ENCODE results near the gene WNT11.
"Not testable (repeated sequence)": the region's sequence is repeated elsewhere in the genome, so short reads cannot be mapped to it uniquely, and the experiment has no call there.

WNT11 gene

DNA sequence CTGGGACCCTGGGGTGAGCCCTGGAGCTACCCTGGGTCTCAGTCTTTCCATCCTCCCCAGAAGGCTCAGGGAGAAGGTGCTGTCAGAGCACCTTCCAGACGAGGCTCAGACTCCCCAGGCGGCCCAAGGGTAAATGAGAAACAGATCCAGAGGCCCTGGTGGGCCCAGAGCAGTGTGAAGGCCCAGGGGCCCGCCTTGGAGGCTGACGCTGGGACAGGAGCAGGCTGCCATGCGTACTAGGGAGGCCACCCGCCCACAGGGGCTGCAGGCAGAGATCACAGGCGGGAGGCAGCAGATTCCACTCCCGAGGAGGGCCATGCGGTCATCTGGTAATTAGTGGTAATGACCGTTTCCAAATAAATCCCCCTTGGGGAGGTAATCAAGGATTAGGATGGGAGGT lies 5.2 kb downstream of the WNT11 start:
- no peak for DNase-seq

DNA sequence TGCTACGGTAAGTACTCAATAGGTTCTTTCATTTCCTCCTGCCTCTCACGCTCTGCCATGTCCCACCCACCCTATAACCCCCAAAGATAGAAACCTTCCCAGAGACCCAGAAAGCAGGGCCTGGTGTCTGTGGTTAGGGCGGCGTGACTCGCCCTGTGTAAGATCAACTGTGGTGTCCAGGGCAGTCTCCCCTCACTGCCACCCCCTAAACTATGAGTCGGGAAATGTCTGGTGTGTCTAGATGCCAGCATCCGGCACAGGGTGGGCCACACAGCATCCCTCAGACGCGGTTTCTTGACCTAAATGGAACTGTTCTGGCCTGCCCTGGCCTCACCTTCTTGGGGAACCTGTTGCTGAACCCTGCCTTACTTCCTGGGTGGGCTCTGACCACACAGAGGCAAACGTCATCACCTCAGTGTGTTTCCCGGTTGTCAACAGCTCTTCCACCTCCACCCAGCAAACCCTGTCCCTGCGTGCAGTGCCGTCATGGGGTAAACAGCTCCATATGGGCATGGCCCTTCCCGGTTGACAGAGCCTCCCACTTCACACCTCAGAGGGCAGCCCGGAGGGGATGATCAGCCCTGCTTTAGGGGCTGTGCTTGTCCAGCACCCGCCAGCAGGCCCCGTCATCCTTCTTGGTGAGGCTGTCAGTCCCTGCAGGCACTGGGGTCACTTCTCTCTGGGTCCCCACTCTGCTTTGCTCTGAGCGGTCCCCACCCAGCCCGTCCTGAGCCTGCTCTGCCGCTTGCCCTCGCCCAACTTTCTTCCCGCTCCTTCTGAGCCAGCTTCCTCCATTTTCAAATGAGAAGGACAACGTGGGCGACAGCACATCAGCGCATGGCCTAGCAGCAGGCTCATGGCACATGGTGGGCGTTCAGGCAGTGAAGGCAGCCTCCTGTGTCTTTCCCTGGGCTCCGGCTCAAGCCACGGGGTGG lies 6.0 kb downstream of the WNT11 start:
- DNase-seq: no peak

DNA sequence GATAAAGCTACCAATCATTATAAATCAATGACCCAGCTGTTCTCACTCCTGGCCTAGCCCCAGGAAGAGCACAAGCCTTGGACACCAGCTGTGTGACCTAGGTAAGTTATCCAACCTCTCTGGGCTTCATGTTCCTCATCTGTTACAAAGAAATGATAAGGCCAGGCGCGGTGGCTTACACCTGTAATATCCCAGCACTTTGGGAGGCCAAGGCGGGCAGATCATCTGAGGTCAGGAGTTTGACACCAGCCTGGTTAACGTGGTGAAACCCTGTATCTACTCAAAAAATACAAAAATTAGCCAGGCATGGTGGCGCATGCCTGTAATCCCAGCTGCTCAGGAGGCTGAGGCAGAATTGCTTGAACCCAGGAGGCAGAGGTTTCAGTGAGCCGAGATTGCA lies 7.6 kb downstream of the WNT11 start:
- not testable (repeated sequence) for DNase-seq

DNA sequence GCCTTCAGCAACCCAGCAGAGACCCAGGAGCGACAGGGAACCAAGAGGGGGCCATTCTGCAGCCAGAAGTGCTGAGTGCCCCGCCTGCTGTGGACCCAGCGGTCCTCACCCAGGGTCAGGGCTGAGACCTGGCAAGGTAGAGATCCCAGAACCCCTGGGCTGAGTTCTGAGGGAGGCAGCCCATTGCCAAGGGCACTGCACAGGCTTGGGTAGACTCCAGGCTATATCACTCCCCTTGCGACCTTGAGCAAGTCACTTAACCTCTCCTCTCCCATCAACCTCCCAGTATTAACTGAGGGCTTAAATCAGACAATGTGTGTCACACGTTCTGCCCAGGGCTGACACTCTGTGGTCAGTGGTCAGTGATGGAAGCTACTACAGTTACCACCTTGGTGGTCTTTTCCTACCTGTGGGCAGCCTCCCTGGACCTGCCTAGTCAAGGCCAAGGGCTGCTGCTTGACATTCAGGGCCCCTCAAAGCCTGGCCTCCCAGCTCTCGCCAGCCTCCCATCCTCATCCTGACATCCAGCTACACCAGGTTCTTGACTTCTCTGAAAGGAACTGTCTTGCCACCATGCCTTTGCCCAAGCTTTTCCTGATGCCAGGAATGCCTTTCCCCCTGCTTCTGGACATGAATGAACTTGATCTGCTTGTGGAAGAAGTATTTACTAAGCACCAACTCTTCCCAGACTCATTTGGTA lies 8.2 kb downstream of the WNT11 start:
- DNase-seq: no peak

DNA sequence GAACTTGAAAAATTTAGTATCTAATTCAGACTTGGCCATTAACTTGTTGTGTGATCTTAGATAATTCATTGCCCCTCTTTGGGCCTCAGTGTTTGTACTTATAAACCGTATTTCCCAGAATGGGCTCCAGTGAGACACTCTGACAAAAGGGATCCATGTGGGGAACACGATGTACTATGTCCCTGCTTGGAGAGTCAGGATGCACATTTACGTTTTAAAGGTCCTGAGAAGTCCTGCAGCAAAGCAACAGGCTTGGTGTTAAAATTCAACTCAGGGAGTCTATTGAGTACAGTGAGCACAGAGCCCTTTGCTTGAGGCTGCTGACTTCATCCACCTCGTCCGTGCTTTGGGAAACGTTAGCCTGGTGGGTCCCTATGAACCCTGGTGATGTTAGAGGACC lies 9.0 kb downstream of the WNT11 start:
- no peak for DNase-seq

DNA sequence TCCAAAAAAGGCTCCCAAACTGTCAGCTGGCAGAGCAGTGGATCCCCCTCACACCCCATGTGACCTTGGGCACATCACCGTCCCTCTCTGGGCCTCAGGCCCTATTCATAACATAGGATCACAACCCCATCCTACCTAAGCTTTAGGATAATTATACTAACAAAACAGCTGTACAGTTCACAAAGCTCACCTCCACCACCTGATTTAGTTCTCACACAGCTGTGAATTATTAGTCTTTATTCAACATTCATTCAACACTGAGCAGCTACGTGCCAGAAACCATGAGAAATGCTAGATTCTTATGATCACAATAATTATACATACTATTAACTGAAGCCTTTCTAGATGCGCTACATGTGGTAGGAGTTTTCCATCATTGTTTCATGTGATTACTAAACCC lies 9.5 kb downstream of the WNT11 start:
- no peak for DNase-seq

DNA sequence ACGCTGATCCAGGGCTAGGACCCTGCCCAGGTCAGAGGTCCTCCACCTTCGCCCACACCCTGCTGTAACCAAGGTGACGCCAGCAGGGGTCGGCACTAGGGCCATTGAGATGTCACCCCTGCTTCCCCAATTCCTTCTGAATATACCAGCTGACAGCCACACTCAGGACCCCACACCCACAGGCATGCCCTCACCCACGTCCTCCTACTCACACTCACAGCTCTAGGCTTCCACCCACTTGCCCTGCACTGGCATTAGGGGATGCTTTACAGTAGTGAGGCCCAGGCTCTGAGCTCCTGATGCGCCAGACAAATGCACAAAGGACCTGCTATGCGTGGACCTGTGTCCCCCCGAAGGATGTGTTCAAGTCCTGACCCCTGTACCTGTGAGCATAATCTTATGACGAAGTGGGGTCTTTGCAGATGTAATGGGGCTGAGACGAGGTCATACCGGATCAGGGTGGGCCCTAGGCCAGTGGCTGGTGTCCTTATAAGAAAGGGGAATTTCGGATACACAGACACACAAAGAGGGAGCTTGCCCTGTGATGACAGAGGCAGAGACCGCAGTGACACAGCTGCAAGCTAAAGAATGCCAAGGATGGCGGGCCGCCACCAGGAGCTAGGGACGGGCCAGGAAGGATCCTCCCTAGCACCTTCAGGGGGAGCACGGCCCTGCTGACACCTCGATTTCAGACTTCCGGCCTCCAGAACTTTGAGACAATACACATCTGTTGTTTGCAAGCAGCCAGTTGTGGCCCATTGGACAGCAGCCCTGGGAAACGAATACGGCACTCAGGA lies 11.2 kb downstream of the WNT11 start:
- DNase-seq: no peak

DNA sequence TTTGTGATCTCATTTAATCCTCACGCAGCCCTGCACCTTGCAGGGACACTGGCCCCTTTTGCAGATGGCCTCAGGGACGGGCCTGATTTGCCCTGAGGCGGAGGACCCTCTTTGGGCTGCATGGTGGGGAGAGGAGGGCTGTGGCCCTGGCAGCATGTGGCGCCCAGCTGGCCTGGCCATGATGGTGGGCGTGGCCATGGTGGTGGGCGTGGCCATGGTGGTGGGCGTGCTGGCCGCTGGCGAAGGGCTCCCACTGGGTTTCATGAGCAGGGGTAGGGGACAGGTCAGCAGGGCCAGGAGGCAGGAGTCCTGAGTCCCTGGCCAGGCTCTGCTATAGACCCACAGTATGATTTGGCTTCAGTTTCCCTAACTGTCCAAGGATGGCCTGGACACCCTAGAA lies 13.1 kb downstream of the WNT11 start:
- DNase-seq: no peak

DNA sequence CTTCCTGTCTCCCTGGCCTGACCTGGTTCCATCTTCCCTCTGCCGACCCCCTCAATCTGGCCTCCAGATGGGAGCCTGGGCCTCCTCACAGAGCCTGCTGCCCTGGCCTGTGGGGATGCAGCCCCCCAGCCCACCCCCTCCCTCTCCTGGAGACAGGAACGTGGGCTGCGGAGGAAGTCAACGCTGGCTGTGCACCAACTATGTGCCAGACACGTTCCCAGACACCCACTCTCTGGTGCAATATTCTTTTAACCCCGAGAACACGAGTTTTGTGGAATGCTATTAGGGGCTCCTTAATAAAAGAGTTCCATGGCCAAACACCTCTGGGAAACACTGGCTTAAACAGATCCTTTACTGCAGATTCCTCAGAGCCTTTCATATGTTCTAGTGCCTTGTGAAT lies 15.9 kb downstream of the WNT11 start:
- no peak for DNase-seq

DNA sequence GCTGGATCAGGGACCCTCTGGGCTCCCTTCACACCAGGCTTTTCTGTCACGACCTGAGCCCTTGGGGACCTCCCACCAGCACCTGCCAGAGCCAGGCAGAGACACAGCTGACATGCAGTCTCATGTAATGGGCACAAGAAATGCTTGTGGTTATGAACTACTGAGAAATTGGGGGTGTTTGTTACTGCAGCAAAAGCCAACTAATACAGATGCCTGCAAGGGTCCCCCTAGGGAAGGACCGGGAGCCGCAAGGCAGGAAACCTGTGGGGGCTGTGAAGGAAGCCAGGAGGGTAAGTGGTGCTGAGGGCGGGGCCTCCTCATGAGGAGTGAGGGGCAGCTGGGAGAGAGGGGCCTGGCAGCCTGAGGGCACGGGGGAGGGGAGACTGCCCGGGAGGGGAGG lies 16.6 kb downstream of the WNT11 start:
- no peak for DNase-seq

DNA sequence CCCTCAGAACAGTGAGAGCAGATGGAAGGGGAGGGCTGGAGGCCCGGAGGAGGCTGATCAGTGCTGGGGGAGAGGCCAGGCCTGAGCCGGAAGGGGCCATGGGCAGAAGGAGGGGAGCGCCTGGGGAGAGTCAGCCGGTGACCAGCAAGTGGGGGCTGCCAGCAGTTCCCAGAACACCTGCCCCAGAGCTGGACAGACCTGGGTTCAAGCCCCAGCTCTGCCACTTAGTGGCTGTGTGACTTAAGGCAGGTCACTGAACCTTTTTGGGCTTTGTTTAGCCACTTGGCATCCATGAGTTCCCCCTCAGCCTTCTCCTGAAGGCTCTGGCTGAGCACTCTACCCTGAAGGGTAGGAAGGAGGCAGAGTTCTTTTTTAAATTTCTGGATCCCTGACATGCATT lies 17.4 kb downstream of the WNT11 start:
- no peak for DNase-seq

DNA sequence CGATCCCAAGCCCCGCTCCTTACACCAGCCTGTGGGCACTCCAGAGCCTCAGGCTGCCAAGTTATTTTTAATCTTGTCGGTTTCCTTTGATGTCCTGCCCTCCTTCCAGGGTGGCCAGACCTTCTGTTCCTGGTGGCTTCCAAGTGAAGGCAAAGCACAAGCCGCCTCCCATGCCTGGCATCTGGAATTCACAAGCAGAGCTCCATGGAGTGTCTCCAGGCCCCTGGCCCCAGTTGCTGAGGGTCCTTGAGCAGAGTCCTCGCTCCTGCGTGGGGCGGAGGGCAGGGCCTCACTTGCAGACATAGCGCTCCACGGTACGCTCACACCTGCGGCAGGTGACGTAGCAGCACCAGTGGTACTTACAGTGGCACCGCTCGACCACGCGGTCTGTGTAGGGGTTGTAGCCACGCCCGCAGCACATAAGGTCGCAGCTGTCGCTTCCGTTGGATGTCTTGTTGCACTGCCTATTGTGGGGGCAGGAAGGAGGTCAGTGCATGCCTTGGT lies 19.5 kb downstream of the WNT11 start:
- DNase-seq: no peak

DNA sequence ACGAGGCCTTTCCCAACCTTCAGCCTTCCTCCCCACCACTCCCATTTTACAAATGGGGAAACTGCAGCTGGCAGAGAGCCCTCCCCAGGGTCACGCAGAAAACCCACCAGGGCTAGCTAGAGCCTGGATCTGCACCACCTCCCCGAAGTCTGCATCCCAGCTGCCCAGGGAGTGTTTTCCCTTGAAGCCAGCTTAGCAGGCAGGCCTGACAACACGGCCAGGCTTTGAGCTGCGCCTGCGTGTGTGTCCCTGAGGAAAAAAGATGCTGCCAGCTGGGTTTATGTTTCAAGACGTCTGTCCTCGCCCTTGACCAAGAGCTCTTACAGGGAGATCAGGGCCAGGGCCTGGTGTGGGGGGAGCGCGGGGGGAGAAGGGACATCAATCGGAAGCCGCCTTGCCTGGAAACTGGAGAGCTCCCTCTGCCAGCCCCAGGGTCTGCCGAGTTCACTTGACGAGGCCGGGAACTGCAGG lies 20.3 kb downstream of the WNT11 start:
- DNase-seq: no peak

DNA sequence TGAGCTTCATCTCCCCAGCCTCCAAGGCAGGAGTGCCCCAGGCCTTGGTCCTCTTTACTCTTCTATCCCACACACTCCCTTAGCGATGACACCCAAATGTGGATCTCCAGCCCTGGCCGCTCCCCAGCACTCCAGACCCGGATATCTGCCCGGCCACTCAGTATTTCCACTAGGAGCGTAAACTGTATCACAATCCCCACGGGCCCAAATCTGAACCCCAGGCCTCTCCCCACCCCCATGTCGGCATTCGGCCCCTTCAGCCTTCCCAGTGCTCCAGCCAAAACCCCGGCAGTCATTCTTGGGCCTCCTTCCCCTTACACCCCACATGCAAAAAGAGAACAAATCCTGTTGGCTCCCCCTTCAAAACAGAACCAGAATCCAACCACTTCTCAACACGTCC lies 20.8 kb downstream of the WNT11 start:
- DNase-seq: no peak

DNA sequence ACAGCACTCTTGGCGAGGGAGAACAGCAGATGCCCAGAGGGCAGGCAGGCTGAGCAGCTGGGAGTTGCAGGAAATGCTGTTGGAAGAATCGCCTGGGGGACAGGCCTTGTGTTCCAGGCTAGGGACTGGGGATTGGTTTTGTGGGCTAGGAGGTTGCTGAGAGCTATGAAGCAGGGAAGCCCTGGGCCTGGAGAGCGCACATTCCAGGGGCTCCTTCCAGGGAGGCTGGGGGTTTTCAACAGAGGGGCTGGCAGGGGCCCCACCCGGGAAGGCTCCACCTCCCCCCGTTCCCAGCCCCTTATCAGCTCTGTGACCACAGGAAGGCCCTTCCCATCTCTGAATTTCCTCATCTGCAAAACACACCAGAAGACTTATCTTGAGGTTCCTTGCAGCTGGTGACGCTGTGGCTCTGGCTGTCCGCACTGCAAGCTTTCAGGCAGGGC lies 21.7 kb downstream of the WNT11 start:
- no peak for DNase-seq

DNA sequence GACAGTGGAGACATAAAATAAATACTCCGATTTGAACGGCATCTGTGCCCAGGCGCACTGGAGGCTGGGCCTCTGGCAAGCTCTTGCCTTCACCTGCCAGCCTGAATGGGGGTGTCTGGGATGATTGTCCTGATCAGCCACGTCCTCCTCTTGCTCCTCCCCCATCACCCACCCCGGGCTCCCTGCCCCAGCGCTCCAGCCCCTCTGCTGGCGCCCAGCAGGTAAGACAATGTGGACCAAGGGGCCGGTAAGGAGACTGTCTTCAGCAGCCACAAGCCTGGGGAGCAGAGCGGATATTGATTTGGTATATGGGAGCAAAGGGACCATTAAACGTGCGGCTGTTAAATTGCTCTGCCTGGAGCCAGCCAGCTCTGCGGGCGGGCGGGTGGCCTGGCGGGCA lies 24.9 kb downstream of the WNT11 start:
- no peak for DNase-seq

DNA sequence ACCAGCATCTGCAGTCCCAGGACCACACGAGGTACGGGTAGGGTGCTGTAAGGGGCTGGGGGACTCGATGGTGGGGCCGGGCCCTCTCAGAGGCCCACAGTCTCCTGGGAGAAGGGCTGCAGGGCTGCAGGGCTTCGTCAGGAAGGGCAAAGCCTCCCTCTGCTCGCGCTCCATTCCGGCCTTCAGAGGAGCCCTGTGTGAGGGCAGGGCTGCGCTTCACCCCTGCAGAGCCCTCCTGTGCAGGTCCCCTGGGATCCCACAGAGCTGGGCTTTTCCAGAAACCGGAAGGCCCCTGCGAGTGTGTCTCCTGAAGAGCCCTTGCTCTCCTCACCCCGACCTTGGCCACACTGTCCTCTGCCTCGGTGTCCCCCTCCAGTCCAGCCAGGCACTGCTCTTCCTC lies 27.2 kb downstream of the WNT11 start:
- DNase-seq: no peak

DNA sequence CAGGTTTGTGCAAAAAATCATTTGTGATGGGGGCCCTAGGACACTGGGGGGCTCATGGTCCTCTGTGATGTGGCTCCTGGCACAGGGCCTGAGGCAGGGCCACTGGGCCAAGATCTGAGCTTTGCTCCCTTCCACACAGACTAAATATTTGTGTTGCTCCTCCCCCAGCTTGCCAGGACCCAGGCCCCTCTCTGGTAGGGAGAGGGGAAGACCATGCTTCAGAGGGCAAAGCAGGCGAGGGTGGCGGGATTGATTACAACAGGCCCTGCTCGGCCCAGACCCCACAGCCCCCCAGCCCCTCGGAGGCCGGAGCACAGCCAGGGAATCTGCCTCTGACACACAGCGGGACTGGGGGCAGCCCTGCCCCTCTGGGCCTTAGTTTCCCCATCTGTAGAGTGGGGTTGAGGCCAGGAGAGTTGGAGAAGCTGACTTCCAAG lies 29.0 kb downstream of the WNT11 start:
- DNase-seq: no peak

DNA sequence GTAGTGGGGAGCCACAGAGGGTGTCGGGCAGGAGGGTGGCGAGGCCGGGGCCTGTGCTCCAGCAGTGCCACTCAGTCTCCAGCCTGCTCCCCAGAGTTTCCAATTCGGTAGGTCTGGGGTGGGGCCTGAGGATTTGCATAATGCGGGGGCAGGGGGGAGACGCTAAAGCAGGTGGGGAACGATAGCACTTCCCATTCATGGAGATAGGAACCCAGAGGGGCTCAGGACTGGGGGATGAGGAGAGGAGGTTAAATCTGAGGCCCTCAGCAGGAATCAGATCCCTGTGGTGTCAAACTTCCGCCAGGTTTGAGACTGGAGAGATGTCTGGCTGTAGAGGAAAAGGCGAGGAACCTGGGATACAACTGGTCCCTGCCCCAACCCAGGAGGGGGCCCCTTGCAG lies 29.8 kb downstream of the WNT11 start:
- DNase-seq: no peak

DNA sequence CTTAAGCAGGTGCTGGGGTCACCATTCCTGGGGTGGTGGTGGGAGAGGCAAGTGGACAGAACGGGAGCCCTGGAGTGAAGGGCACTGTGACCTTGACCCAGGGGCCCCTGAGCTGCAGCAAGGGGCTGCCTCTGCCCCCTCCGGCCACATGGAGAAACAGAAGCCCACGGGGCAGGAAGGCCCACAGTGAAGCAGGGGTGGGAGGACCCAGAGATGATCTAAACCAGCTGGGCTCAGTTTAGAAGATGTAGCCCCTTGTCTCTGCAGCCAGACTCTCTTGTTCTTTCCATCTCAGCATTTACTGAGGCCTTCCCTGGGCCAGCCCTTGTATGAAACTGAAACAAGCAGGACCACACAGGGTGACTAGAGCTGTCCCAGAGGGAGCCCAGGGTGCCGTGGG lies 30.5 kb downstream of the WNT11 start:
- no peak for DNase-seq

DNA sequence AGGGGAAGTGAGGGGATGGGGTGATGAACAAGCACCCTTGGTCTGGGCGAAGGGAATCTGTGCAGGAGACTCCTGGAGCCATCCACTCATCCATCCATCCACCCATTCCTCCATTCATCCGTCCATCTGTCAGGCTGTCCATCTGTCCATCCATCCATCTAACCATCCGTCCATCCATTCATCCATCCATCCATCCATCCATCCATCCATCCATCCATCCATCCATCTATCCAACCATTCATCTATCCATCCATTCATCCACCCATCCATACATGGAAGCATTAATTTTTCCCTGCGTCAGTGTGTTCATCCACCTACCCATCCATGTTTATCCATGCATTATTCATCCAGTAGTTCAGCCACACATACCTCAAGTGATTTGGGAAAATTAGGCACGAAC lies 32.0 kb downstream of the WNT11 start:
- DNase-seq: no peak

DNA sequence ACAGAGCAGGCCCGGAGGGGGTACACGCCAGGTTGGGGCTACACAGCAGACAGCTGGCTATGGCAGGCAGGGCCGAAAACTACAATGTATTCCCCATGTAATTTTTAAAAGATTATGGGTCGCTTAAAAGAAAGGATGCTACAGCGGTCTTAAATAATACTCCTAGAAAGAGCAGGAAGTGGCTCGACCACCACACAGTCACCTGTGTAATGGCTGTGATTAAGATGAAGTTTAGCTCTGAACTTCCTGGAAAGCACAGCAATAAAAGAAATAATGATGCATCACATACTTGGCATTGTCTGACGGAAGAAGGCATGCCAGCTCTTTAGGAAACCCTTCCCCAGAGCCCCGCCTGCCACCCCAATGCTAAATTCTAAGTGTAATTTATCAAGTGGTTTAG lies 32.6 kb downstream of the WNT11 start:
- DNase-seq: no peak

DNA sequence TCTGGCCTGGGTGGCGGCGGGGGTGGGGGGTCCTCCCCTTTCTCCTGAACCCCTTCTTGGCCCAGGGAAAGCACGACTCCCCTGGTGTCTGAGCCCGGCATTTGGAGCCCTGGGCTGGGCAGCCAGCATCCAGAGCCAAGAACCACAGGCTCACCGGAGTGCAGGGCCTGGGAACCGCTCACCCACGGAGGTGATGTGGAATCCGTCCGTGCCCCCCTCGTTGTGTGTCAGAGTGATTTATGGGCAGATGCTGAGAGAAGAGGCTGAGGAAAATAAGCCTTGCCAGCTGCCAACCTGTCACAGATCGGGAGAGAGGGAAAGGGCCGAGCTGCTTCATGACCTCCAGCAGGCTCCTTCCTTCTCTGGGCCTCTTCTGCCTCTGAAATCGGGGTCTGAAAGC lies 33.7 kb downstream of the WNT11 start:
- no peak for DNase-seq

Data from suppressor macrophage treated with lipopolysaccharide for 4 hours (primary cell).